Tibial artery (tissue), 4 donors: ENCODE results near the gene TLX3.

Experiments used
- DNase-seq, 2 donors: peaks; one replicate each; pipeline ENCODE4 v3.0.0-alpha.2; 2019
- H3K27ac ChIP-seq, 2 donors: fragments of 200-600 bp; sonication (generic) in 1 of 2; 1 replicate in 1 of 2; 2 replicates in 1 of 2; pipeline ENCODE4 v1.5.1; 2018 to 2019; ENCODE audit warnings: mild to moderate bottlenecking in 1 of 2
- H3K27me3 ChIP-seq, 2 donors: fragments of 200-600 bp; sonication (generic) in 1 of 2; one replicate each; pipeline versions ENCODE4 v1.5.1 to v1.6.0; 2016 to 2019
- H3K36me3 ChIP-seq, 3 donors: fragments of 200-600 bp; sonication (generic) in 2 of 3; one replicate each; pipeline ENCODE4 v1.5.1; 2016 to 2019; ENCODE audit warnings: mild to moderate bottlenecking in 2 of 3
- H3K4me1 ChIP-seq, 4 donors: fragments of 200-600 bp; sonication (generic) in 2 of 4; 1 replicate in 3 of 4; 2 replicates in 1 of 4; pipeline ENCODE4 v1.5.1; 2016 to 2019
- H3K4me3 ChIP-seq, 2 donors: fragments of 200-600 bp; sonication (generic) in 1 of 2; 1 replicate in 1 of 2; 2 replicates in 1 of 2; pipeline ENCODE4 v1.5.1; 2018 to 2019; ENCODE audit warnings: mild to moderate bottlenecking in 2 of 2
- H3K9me3 ChIP-seq, 3 donors: fragments of 200-600 bp; sonication (generic) in 1 of 3; one replicate each; pipeline ENCODE4 v1.5.1; 2016 to 2019
- intact Hi-C: fragments of 100-400 bp; cut with DNase I; formaldehyde crosslinking; loops from one replicate; pipeline ENCODE4 v1.15.0; 2023; ENCODE audit warnings: low total_unique reads
- TF ChIP-seq, protein P1 (sequence below), 2 experiments: fragments of 200-600 bp in 1 of 2; fragments of 450-650 bp in 1 of 2; IDR thresholded peaks; one replicate each; pipeline ENCODE4 v1.5.1; 2017 to 2019; ENCODE audit warnings: antibody characterized with exemption in 2 of 2, mild to moderate bottlenecking in 1 of 2, moderate library complexity in 1 of 2

Gene TLX3

GRCh38 chr5:171311322-171312077, 2.5 kb downstream of the TLX3 start:
- peaks cover 0 to 73% (median 60%) of the 10 kb centered on the region in 4 donors for H3K4me1 ChIP-seq
- DNase-seq, result peak in 1 of 2 donors; percentile 64
- peaks cover 3 to 100% of the 10 kb centered on the region in 2 donors for H3K27me3 ChIP-seq
- peak overlapping the region in 1 of 2 donors; percentile 21 for H3K4me3 ChIP-seq
- no peaks in the 10 kb centered on the region for H3K9me3 ChIP-seq
- no peak overlapping the region for H3K27ac ChIP-seq
- H3K36me3 ChIP-seq, result no peaks in the 10 kb centered on the region
- TF ChIP-seq, protein P1, sequence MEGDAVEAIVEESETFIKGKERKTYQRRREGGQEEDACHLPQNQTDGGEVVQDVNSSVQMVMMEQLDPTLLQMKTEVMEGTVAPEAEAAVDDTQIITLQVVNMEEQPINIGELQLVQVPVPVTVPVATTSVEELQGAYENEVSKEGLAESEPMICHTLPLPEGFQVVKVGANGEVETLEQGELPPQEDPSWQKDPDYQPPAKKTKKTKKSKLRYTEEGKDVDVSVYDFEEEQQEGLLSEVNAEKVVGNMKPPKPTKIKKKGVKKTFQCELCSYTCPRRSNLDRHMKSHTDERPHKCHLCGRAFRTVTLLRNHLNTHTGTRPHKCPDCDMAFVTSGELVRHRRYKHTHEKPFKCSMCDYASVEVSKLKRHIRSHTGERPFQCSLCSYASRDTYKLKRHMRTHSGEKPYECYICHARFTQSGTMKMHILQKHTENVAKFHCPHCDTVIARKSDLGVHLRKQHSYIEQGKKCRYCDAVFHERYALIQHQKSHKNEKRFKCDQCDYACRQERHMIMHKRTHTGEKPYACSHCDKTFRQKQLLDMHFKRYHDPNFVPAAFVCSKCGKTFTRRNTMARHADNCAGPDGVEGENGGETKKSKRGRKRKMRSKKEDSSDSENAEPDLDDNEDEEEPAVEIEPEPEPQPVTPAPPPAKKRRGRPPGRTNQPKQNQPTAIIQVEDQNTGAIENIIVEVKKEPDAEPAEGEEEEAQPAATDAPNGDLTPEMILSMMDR (IDR thresholded peaks at IDR 0.05), result no peak
- intact Hi-C loops, result no loop called here

DNA sequence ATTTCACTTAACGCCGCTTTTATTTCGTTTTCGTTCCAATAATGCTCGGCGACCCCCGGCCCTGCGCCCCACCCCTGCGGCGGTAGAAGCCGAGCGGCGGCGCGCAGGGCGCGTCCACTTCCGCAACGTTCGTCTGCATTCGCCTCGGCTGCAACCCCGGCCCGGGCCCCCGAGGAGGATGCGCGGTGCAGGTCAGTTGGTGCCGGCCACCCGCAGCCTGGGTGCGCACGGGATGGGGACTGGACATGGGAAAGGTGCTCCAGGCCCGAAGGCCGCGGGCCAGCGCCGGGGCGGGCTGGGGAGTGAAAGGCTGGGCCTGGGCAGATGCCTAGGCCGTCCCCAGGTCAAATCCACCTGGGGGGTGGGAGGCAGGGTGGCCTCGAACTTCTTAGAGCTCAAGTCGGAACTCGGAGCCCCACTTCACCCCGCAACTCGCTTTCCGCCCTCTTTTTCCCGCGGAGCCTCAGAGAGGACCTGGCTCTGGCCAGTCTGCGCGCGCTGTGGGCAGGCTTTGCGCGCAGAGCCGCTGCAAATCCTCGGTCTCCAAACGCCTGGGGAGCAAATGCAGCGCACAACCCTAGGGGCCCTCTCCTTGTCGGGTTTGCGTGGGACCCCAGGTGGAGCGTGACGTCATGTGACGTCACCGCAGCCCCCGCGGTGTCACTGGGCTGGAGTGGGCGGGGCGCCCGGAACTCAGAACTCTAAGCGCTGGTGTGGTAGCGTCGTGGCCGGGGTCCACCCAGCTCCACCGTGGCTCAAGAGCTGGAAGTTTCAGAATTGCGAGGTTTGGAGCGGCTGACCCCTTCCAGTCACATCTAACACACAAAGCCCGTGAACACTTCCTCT, 3.3 kb downstream of the TLX3 start:
- Histone ChIP-seq H3K4me3 (peak overlapping the region in 1 of 2 donors; percentile 21), H3K27me3 (peaks cover 3 to 100% of the 10 kb centered on the region in 2 donors), H3K4me1 (peaks cover 0 to 79% (median 66%) of the 10 kb centered on the region in 4 donors)

DNA sequence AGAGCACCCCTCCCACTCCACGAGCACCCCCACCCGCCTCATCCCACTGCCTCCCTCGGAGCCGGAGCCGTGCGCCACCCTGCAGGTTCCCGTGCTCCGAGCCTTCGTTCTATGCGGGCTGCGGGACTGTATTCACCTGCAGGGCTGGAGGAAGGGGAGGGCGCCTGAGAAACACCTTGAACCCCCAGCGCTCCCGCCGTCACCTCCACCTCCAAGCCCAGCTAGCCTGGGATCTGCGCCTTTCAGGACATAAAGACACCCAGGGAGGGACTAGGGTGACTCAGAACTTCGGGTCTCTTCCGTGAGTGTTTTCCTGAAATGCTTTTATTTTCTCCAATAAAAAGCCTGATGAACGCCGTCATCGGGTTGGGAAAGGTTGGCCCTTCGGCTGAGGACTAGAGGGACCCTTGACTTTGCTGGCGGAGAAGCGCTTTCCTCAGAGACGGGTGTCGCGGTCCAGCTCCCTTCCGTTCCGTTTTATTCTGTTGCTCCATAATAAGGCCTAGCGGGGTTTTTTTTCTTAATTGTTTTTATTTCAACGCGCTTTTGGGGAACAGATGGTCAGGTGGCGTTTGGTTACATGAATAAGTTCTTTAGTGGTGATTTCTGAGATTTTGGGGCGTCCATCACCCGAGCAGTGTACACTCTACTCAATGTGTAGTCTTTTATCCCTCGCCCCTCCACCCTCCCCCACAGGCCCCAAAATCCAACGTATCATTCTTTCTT, 4.6 kb downstream of the TLX3 start:
- intact Hi-C loops, result no loop called here
- H3K27me3 ChIP-seq, result peaks cover 0 to 100% of the 10 kb centered on the region in 2 donors
- peak in 1 of 2 donors; percentile 38 for DNase-seq

More for the DNA sequence above, 3.3 kb downstream of the TLX3 start:
- Histone ChIP-seq H3K36me3 (no peaks in the 10 kb centered on the region), H3K9me3 (no peaks in the 10 kb centered on the region), H3K27ac (no peak overlapping the region)
- intact Hi-C loops, result no loop called here
- DNase-seq, result peak in 1 of 2 donors; percentile 64
- TF ChIP-seq, protein P1 (IDR thresholded peaks at IDR 0.05), result no peak

DNA sequence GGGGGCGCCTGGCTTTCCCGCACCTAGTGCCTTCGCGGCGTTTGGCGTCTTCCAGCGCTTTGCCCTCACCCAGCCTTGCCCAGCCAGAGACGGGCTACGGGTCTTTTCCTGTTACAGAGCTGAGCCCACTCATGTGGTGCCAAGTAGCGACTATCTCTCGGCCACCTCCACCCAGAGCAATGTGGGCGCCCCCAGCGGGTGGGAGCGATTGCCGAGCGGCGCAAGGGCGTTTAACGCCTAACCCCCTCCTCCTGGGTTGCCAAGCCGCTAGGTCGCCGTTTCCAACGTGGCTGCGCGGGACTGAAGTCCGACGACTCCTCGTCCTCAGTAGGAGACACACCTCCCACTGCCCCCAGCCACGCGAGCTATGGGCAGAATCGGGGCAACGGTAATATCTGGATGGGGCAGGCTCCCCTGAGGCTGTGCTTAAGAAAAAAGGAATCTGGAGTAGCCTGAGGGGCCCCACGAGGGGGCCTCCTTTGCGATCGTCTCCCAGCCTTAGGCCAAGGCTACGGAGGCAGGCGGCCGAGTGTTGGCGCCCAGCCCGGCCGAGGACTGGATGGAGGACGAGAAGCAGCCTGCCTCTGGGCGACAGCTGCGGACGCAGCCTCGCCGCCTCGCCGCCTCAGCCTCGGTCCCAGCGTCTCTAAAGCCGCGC, 5.8 kb downstream of the TLX3 start:
- Histone ChIP-seq H3K9me3 (no peaks in the 10 kb centered on the region), H3K36me3 (no peaks in the 10 kb centered on the region), H3K4me1 (peaks cover 0 to 61% (median 55%) of the 10 kb centered on the region in 4 donors), H3K27ac (no peak overlapping the region), H3K4me3 (peak overlapping the region; percentile 22 to 45), H3K27me3 (peaks cover 0 to 100% of the 10 kb centered on the region in 2 donors)
- peak in 1 of 2 donors; percentile 60 for DNase-seq
- TF ChIP-seq, protein P1 (IDR thresholded peaks at IDR 0.05), result no peak
- intact Hi-C loops, result no loop called here

More for the DNA sequence above, 4.6 kb downstream of the TLX3 start:
- TF ChIP-seq, protein P1 (IDR thresholded peaks at IDR 0.05), result no peak
- H3K9me3 ChIP-seq, result no peaks in the 10 kb centered on the region
- H3K36me3 ChIP-seq, result no peaks in the 10 kb centered on the region
- H3K4me1 ChIP-seq, result peaks cover 0 to 73% (median 64%) of the 10 kb centered on the region in 4 donors
- no peak overlapping the region for H3K4me3 ChIP-seq
- H3K27ac ChIP-seq, result no peak overlapping the region
